AG10803 (cell line): ENCODE measurements around the gene KRTAP2-1.

Experiments used
- DNase-seq: peaks from one replicate; pipeline ENCODE4 v3.0.0; 2010; ENCODE audit warnings: low read depth
- H3K4me3 ChIP-seq: 2 replicates; pipeline ENCODE4 v1.5.1; 2011; ENCODE audit warnings: mild to moderate bottlenecking, low read length, control low read depth
- TF ChIP-seq, protein P1 (sequence below): conservative IDR thresholded peaks from 2 replicates; pipeline ENCODE4 v1.5.1; 2011; ENCODE audit warnings: mild to moderate bottlenecking, low read length, control low read depth, inconsistent platforms

Gene KRTAP2-1

GRCh38 chr17:41015454-41015853 is 31.7 kb downstream of the KRTAP2-1 start:
- DNase-seq = no peak
- TF ChIP-seq, protein P1, sequence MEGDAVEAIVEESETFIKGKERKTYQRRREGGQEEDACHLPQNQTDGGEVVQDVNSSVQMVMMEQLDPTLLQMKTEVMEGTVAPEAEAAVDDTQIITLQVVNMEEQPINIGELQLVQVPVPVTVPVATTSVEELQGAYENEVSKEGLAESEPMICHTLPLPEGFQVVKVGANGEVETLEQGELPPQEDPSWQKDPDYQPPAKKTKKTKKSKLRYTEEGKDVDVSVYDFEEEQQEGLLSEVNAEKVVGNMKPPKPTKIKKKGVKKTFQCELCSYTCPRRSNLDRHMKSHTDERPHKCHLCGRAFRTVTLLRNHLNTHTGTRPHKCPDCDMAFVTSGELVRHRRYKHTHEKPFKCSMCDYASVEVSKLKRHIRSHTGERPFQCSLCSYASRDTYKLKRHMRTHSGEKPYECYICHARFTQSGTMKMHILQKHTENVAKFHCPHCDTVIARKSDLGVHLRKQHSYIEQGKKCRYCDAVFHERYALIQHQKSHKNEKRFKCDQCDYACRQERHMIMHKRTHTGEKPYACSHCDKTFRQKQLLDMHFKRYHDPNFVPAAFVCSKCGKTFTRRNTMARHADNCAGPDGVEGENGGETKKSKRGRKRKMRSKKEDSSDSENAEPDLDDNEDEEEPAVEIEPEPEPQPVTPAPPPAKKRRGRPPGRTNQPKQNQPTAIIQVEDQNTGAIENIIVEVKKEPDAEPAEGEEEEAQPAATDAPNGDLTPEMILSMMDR = no peak
- H3K4me3 ChIP-seq = no peak overlapping the region

- TF ChIP-seq, protein P1 = no peak
- no peak overlapping the region for H3K4me3 ChIP-seq
- DNase-seq = peak; percentile 83
Observed at GRCh38 chr17:41013606-41014005, 33.5 kb downstream of the KRTAP2-1 start.

GRCh38 chr17:41013181-41013580 is 33.9 kb downstream of the KRTAP2-1 start:
- H3K4me3 ChIP-seq = no peak overlapping the region
- TF ChIP-seq, protein P1 = no peak
- DNase-seq = peak; percentile 47

- no peak overlapping the region for H3K4me3 ChIP-seq
- DNase-seq = no peak
- TF ChIP-seq, protein P1 = no peak
Observed at GRCh38 chr17:41012326-41013120, 34.6 kb downstream of the KRTAP2-1 start.

DNA sequence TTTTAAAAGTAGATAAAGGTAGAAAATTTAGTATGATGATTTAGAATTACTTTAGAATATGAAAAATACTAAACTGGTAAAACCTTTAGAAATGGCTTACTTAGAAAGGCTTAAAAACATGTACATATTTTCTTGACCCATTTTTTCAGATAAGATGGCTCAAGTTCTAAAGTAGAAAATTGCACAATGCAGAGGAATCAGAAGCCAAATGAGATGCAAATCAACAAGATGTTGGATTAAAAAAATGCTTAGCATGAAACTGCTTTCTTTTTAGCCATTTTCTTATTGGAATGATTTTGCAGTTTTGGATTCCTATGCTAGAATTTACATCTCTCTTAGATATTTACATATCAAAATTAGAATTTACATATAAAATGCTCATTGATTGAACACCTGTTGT is 36.7 kb downstream of the KRTAP2-1 start:
- TF ChIP-seq, protein P1 = no peak
- peak; percentile 39 for DNase-seq
- no peak overlapping the region for H3K4me3 ChIP-seq

- H3K4me3 ChIP-seq = no peak overlapping the region
- no peak for DNase-seq
- TF ChIP-seq, protein P1 = no peak
Observed at GRCh38 chr17:41009936-41010335, 37.2 kb downstream of the KRTAP2-1 start.

DNA sequence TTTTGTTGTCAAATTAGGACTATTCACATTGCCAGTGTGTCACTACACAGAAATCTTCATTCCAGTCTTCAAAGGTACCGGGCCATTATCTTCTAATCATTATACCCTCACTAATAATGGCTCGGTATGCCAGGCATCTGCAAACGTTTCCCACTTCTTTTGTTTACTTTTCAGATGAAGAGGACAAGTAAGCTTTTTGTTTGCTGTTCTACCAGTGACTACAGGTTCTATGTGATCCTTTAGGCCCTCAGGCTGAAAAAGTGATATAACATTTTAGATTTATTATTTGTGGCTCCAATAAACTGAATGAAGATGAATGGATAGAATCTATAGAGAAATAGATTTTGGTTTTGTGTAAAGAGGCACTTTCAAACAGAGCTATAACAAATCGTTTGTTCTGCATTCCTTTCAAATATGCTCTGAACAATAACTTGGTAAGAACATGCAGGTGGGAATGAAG is 37.8 kb downstream of the KRTAP2-1 start:
- DNase-seq = no peak

More for the DNA sequence above, 37.8 kb downstream of the KRTAP2-1 start:
- TF ChIP-seq, protein P1 = no peak
- no peak overlapping the region for H3K4me3 ChIP-seq
